ENCODE results near the gene PLCD3. TPM values are rescaled to one million over a fixed set of nuclear protein-coding genes. Genes with fewer than 3 reads are reported as not detected.

PLCD3 gene
- total and polyA plus RNA-seq, 2 of the 13 experiments (the other 11 are each of a cell fraction or from before 2014, with no cell fraction given): 11.3 to 39.1 TPM

GRCh38 chr17:45131616-45132319 lies 547 bp downstream of the PLCD3 start (continued):
- TF ChIP-seq TIGD3 (CRISPR knock-in tag; IDR thresholded peaks at IDR 0.05; ENCODE audit: borderline replicate concordance) (no peak), ZNF747 (CRISPR knock-in tag; IDR thresholded peaks at IDR 0.05; ENCODE audit: borderline replicate concordance) (no peak), ZNF737 (CRISPR knock-in tag; IDR thresholded peaks at IDR 0.05; ENCODE audit: borderline replicate concordance) (no peak), BRF2 (CRISPR knock-in tag; IDR thresholded peaks at IDR 0.05) (no peak), ARHGAP35 (CRISPR knock-in tag; IDR thresholded peaks at IDR 0.05; ENCODE audit: borderline replicate concordance) (no peak), BRD4 (CRISPR knock-in tag; IDR thresholded peaks at IDR 0.05) (0 out of 2 replicates have a peak, but pooled peaks have one; percentile 15), NFE2 (CRISPR knock-in tag; IDR thresholded peaks at IDR 0.05) (no peak), ZBTB14 (CRISPR knock-in tag; IDR thresholded peaks at IDR 0.05) (no peak), MZF1 (CRISPR knock-in tag; IDR thresholded peaks at IDR 0.05; ENCODE audit: borderline replicate concordance) (no peak), BCLAF1 (IDR thresholded peaks at IDR 0.05) (no peak), RXRA (CRISPR knock-in tag; IDR thresholded peaks at IDR 0.05) (peak; percentile 70; the same call in 1 of the 2 replicates), U2AF2 (IDR thresholded peaks at IDR 0.05; ENCODE audit: low read depth, low read length) (0 out of 2 replicates have a peak, but pooled peaks have one; percentile 53), ZNF432 (CRISPR knock-in tag; IDR thresholded peaks at IDR 0.05; ENCODE audit: borderline replicate concordance) (no peak), TAF15 (IDR thresholded peaks at IDR 0.05; ENCODE audit: low read depth, low read length, poor library complexity, severe bottlenecking) (peak; percentile 74), KAT8 (CRISPR knock-in tag; IDR thresholded peaks at IDR 0.05) (no peak), AHDC1 (CRISPR knock-in tag; IDR thresholded peaks at IDR 0.05; ENCODE audit: borderline replicate concordance) (0 out of 2 replicates have a peak, but pooled peaks have one; percentile 44)
